B cell (primary cell): Measurements from ENCODE around the gene AEN. TPM values are rescaled to one million over a fixed set of nuclear protein-coding genes. Genes with fewer than 3 reads are reported as not detected.

Experiments
- ATAC-seq: fragments of 200-7000 bp; cut with Tn5 transposase; one replicate; pipeline ENCODE4 v1.10.0; 2021; ENCODE audit warnings: low read depth, mild to moderate bottlenecking, moderate number of reproducible peaks, moderate library complexity
- CTCF ChIA-PET: fragments of 350-600 bp; sonication (Branson Sonifier 250); formaldehyde crosslinking; loops from one replicate; lab custom pipeline; 2021; ENCODE audit warnings: antibody characterized with exemption, inconsistent platforms; lab: Charles Lee
- POLR2A ChIA-PET: fragments of 350-600 bp; sonication (Branson Sonifier 250); formaldehyde crosslinking; loops from one replicate; lab custom pipeline; 2021; ENCODE audit warnings: antibody characterized with exemption; lab: Charles Lee
- DNase-seq: peaks from one replicate; pipeline ENCODE4 v3.0.0; 2013
- H2AFZ ChIP-seq: 2 replicates; pipeline ENCODE4 v1.6.1; 2012; ENCODE audit warnings: mild to moderate bottlenecking, low read depth, low read length; ENCODE audit not compliant: insufficient read depth, poor library complexity, severe bottlenecking
- H3K27ac ChIP-seq, 2 donors: 1 replicate in 1 of 2; 2 replicates in 1 of 2; pipeline ENCODE4 v1.5.1; 2012 to 2013; ENCODE audit warnings: low read length in 2 of 2, mild to moderate bottlenecking in 2 of 2, moderate library complexity in 1 of 2
- H3K27me3 ChIP-seq, 4 experiments: fragments of 200-600 bp in 1 of 4; sonication (generic) in 1 of 4; replicated peaks in 1 of 4; 1 replicate in 2 of 4; 2 replicates in 2 of 4; pipeline versions ENCODE4 v1.6.1 to v1.7.0; 2013 to 2016; ENCODE audit warnings: low read length in 3 of 4, mild to moderate bottlenecking in 2 of 4, mixed read lengths in 1 of 4, moderate library complexity in 1 of 4; ENCODE audit not compliant: insufficient read depth in 4 of 4, control insufficient read depth in 3 of 4; ENCODE audit errors: control extremely low read depth in 1 of 4
- H3K36me3 ChIP-seq, 2 experiments: replicated peaks in 1 of 2; 1 replicate in 1 of 2; 2 replicates in 1 of 2; pipeline versions ENCODE4 v1.6.1 to v1.7.1; 2013; ENCODE audit warnings: low read length in 1 of 2; ENCODE audit not compliant: insufficient read depth in 2 of 2, control insufficient read depth in 1 of 2; ENCODE audit errors: control extremely low read depth in 1 of 2, extremely low read depth in 1 of 2
- H3K4me1 ChIP-seq, 2 donors: fragments of 200-600 bp in 1 of 2; sonication (generic) in 1 of 2; 1 replicate in 1 of 2; 2 replicates in 1 of 2; pipeline versions ENCODE4 v1.5.1 to v1.6.1; 2013 to 2017; ENCODE audit warnings: low read length in 2 of 2; ENCODE audit not compliant: control insufficient read depth in 2 of 2, insufficient read depth in 2 of 2
- H3K4me2 ChIP-seq: replicated peaks from 2 replicates; pipeline ENCODE3; 2012; ENCODE audit warnings: mild to moderate bottlenecking, low read depth, low read length; ENCODE audit not compliant: poor library complexity, severe bottlenecking
- H3K4me3 ChIP-seq, 5 experiments: fragments of 200-600 bp in 1 of 5; sonication (generic) in 1 of 5; 1 replicate in 3 of 5; 2 replicates in 2 of 5; pipeline versions ENCODE4 v1.5.1 to v1.7.0; 2011 to 2016; ENCODE audit warnings: low read length in 4 of 5, mild to moderate bottlenecking in 4 of 5, low read depth in 2 of 5, control low read depth in 1 of 5, moderate library complexity in 1 of 5; ENCODE audit not compliant: insufficient read depth in 1 of 5; ENCODE audit errors: control extremely low read depth in 1 of 5, extremely low read depth in 1 of 5
- H3K79me2 ChIP-seq: fragments of 200-600 bp; sonication (generic); one replicate; pipeline ENCODE4 v1.6.0; 2016; ENCODE audit warnings: low read length; ENCODE audit not compliant: control insufficient read depth, insufficient read depth
- H3K9ac ChIP-seq: fragments of 200-600 bp; sonication (generic); 2 replicates; pipeline ENCODE4 v1.6.1; 2017; ENCODE audit warnings: mild to moderate bottlenecking, low read length, moderate library complexity
- H3K9me3 ChIP-seq, 3 donors: one replicate each; pipeline versions ENCODE4 v1.6.1 to v1.7.1; 2013; ENCODE audit warnings: low read length in 2 of 3; ENCODE audit not compliant: control insufficient read depth in 2 of 3, insufficient read depth in 1 of 3; ENCODE audit errors: control extremely low read depth in 1 of 3
- H4K20me1 ChIP-seq: 2 replicates; pipeline ENCODE4 v1.6.0; 2012; ENCODE audit warnings: mild to moderate bottlenecking, low read length; ENCODE audit not compliant: insufficient read depth, control insufficient read depth, poor library complexity, severe bottlenecking
- H3K27ac Mint-ChIP-seq: one replicate; pipeline ENCODE4 v1.8.0; 2021; ENCODE audit warnings: mixed read lengths
- H3K27me3 Mint-ChIP-seq: one replicate; pipeline ENCODE4 v1.8.0; 2021; ENCODE audit warnings: mixed read lengths
- H3K4me1 Mint-ChIP-seq: one replicate; pipeline ENCODE4 v1.8.0; 2021; ENCODE audit warnings: mixed read lengths
- H3K4me3 Mint-ChIP-seq: one replicate; pipeline ENCODE4 v1.8.0; 2021; ENCODE audit warnings: mixed read lengths
- H3K9me3 Mint-ChIP-seq: one replicate; pipeline ENCODE4 v1.8.0; 2022; ENCODE audit warnings: mixed read lengths; ENCODE audit not compliant: insufficient read depth
- CTCF ChIP-seq: fragments of 200-600 bp; IDR thresholded peaks from one replicate; pipeline ENCODE4 v1.8.0; 2022; ENCODE audit warnings: antibody characterized with exemption, mild to moderate bottlenecking
- EZH2 ChIP-seq: IDR thresholded peaks from 2 replicates; pipeline ENCODE4 v1.6.1; 2012; ENCODE audit warnings: borderline replicate concordance, low read depth, mild to moderate bottlenecking, moderate library complexity, low read length; ENCODE audit not compliant: insufficient read depth, poor library complexity, severe bottlenecking
- WGBS: methylation state at CpG from one replicate; pipeline ENCODE4 v1.1.5; 2013; ENCODE audit warnings: missing lambda C conversion rate; ENCODE audit not compliant: insufficient coverage; 5-methylcytosine and 5-hydroxymethylcytosine counted together
- intact Hi-C: fragments of 100-400 bp; cut with micrococcal nuclease; formaldehyde crosslinking; loops from one replicate; pipeline ENCODE4 v1.10.0; 2022
- polyA plus RNA-seq: library from polyadenylated mRNA; depleted of rRNA; stranded (reverse); fragments of >200 nt; gene quantifications from 2 replicates; pipeline ENCODE4 v1.2.3, GENCODE V29; 2012
- total RNA-seq, 2 donors: library from RNA; stranded (reverse); fragments of 120-200 nt in 1 of 2; gene quantifications; 1 replicate in 1 of 2; 2 replicates in 1 of 2; pipeline versions ENCODE4 v1.2.3 to v1.2.4, GENCODE V29; 2013 to 2022

The AEN gene
- total and polyA plus RNA-seq, 2 donors (not counting 1 experiment from before 2014, with no cell fraction given): 18.5 to 42.9 TPM

- DNase-seq: no peak
- H3K9me3 ChIP-seq: no peaks in the 10 kb centered on the region
- Mint-ChIP-seq H3K9me3 (no peaks in the 10 kb centered on the region), H3K4me1 (peaks cover 85% of the 10 kb centered on the region), H3K27ac (peak overlapping the region; percentile 96), H3K4me3 (peak overlapping the region; percentile 27), H3K27me3 (no peaks in the 10 kb centered on the region)
- H3K4me2 ChIP-seq: peak overlapping the region; percentile 39
- peaks cover 0 to 63% of the 10 kb centered on the region in 2 experiments for H3K36me3 ChIP-seq
- no peak overlapping the region for H3K4me3 ChIP-seq
- peak overlapping the region; percentile 7 to 91 for H3K27ac ChIP-seq
- intact Hi-C loops: no loop called here
- POLR2A ChIA-PET: no interaction called here
- H3K4me1 ChIP-seq: peaks cover 80 to 87% of the 10 kb centered on the region in 2 donors
- no CpG with 5 or more reads among the region's 1 CpG for WGBS
- CTCF ChIA-PET: interaction anchor here (0.6 kb wide), 1 partner anchor 21 kb away, joined by 3 read pairs; no protein-coding TSS in a partner anchor
- no peak overlapping the region for H3K9ac ChIP-seq
- no peak for ATAC-seq
- no peaks in the 10 kb centered on the region for H3K27me3 ChIP-seq
- H2AFZ ChIP-seq: no peak overlapping the region
- no peak for TF ChIP-seq CTCF
- TF ChIP-seq EZH2: no peak
- peaks cover 9% of the 10 kb centered on the region for H4K20me1 ChIP-seq
- H3K79me2 ChIP-seq: peaks cover 79% of the 10 kb centered on the region
Observed at GRCh38 chr15:88646088-88646405, 24.9 kb downstream of the AEN start.

GRCh38 chr15:88646951-88647350 lies 25.8 kb downstream of the AEN start:
- peaks cover 0 to 67% of the 10 kb centered on the region in 2 experiments for H3K36me3 ChIP-seq
- no peak overlapping the region for H2AFZ ChIP-seq
- peak overlapping the region; percentile 76 to 91 for H3K27ac ChIP-seq
- WGBS: 100% methylated on average over 2 of the region's 5 CpGs
- H3K4me1 ChIP-seq: peaks cover 83 to 87% of the 10 kb centered on the region in 2 donors
- no peaks in the 10 kb centered on the region for H3K27me3 Mint-ChIP-seq
- H3K9me3 Mint-ChIP-seq: no peaks in the 10 kb centered on the region
- ChIA-PET POLR2A (interaction anchor here (1.1 to 2.3 kb wide), 2 partner anchors 9 to 10 kb away, joined by 3 to 5 read pairs; no protein-coding TSS in a partner anchor), CTCF (interaction anchor here (1.2 to 2.3 kb wide), 3 partner anchors 8 to 187 kb away, joined by 3 to 15 read pairs (median 11); partner anchors contain the start of gene ISG20)
- H3K4me1 Mint-ChIP-seq: peaks cover 85% of the 10 kb centered on the region
- peak overlapping the region; percentile 96 for H3K27ac Mint-ChIP-seq
- H3K4me3 Mint-ChIP-seq: peak overlapping the region; percentile 72
- ATAC-seq (no peak), DNase-seq (no peak)
- no peak for TF ChIP-seq CTCF
- TF ChIP-seq EZH2: no peak
- H3K9me3 ChIP-seq: no peaks in the 10 kb centered on the region
- peaks cover 81% of the 10 kb centered on the region for H3K79me2 ChIP-seq
- peaks cover 9% of the 10 kb centered on the region for H4K20me1 ChIP-seq
- no peak overlapping the region for H3K4me3 ChIP-seq
- intact Hi-C loops: no loop called here
- H3K27me3 ChIP-seq: no peaks in the 10 kb centered on the region
- H3K9ac ChIP-seq: no peak overlapping the region
- peak overlapping the region; percentile 73 for H3K4me2 ChIP-seq
